Stimulated activated CD4-positive, alpha-beta T cell treated with anti-CD3 and anti-CD28 coated beads, Interleukin-15, amount 100 ng/mL, for 48 hours (primary cell): ENCODE results near the gene HAUS6.
"Not testable (repeated sequence)": the region's sequence is repeated elsewhere in the genome, so short reads cannot be mapped to it uniquely, and the experiment has no call there.

Source experiments
- DNase-seq, 2 donors: peaks; one replicate each; pipeline ENCODE4 v3.0.0-alpha.2; 2020; ENCODE audit warnings: low read depth in 2 of 2

The HAUS6 gene

DNA sequence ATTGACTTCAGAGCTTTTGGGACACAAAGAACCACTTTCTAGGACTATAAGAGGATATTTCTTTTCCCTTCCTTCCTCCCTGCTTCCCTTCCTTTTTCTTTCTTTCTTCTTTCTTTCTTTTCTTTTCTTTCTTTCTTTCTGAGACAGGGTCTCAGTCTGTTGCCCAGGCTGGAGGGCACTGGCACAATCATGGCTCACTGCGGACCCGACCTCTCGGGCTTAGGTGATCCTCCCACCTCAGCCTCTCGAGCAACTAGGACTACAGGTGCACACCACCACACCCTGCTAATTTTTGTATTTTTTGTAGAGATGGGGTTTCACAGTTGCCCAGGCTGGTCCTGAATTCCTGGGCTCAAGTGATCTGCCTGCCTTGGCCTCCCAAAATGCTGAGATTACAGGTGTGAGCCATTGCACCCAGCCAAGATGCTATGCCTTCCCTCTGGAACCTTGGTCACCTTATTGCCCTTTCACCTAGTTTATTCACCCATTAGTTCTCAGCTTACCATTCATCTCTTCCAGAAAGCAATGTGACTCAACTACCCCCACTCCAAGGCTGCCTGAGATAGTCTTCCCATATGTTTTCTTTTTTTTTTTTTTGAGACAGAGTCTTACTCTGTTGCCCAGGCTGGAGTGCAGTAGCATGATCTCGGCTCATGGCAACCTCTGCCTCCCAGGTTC lies 14.5 kb upstream of the HAUS6 start:
- DNase-seq: no peak

DNA sequence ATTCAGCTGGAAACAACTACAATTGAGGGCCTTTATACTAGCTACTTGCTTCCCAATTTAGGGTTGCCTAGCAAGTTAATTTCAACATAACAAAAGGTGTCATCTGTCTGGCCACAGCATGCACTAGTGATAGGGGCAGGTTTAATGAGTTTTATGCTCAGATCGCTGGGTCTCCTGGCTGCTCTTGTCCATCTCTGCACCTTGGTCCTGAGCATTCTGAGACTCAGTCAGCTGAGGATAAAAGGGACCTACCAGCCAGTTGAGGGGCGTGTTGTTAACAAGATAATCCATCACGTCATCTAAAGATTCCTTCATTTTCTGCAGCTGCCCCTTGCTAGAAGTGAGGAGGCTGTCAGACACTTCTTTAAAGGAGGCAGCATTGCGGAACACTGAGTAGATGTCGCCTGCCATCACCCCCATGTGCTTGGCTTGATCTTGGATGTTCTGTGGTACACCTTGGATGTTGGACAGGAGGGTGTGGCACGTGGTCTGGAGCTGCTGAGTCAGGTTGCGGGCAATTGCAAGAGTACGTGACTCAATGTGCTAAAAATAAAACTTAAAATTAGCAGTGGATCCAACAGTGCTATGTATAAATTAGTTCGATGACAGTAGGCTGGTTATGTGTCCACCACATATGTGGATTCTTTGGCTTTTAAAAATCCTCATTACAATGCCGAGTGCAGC lies 13.5 kb upstream of the HAUS6 start:
- no peak for DNase-seq

DNA sequence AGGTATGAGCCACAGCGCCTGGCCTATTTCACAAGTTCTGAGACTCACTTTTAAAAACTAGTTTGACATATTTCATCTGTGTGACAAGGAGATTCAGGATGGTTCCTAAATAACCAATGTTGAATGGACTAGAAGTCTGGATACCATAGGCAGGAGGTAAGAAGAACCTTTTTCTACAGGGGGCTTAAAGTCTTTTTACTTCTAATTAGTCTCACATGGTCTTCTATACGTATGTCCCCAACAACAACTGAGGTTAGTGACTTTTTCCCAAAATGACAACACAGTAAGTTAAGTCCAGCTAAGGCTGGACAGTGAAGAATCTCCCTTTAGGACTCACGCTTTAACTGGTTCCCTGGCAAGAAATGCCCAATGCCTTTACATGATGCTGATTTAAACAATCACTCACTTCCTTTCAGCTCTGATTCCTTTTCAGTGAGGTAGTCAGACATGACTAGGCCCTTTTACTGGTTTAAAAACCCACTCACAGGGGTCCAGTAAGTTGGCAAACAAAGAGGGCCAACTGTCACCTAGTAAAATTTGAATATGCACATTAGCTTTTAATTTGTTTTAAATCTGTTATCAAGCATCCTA lies 12.1 kb upstream of the HAUS6 start:
- no peak for DNase-seq

DNA sequence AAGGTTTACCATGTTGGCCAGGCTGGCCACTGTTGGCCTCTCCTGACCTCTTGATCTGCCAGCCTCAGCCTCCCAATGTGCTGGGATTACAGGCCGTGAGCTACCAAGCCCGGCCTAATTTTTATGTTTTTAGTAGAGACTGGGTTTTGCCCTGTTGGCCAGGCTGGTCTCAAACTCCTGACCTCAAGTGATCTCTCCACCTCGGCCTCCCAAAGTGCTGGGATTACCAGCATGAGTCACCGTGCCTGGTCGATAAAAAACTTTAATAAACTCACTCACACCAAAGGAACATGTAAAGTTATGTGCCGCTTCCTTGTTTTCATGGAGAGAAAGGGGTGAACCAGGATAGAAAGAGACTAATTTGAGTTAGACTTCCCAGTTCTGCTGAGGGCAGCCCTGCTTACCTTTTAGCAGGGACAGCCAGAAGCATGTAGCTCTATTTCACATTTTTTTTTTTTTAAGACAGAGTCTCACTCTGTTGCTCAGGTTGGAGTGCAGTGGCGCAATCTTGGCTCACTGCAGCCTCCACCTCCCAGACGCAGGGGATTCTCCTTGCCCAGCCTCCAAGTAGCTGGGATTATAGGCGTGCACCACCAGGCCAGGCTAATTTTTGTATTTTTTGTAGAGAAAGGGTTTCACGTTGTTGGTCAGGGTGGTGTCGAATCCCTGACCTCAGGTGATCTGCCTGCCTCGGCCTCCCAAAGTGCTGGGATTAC lies 11.4 kb upstream of the HAUS6 start:
- DNase-seq: no peak

DNA sequence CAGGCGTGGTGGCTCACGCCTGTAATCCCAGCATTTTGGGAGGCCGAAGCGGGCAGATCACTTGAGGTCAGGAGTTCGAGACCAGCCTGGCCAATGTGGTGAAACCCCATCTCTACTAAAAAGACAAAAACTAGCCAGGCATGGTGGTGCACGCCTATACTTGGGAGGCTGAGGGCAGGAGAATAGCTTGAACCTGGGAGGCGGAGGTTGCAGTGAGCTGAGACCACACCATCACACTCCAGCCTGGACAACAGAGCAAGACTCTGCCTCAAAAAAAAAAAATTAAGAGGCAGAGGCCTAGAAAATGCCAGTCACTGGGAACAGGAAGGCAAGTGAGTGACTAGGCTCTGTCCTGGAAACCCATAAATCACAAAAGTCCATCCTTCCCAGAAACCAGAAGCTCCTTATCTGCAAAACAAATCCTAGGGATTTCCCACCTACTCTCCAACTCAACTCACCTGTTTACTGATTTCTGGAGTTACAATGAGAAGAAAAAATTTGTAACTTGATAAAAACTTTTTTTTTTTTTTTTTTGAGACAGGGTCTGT lies 10.4 kb upstream of the HAUS6 start:
- not testable (repeated sequence) for DNase-seq

DNA sequence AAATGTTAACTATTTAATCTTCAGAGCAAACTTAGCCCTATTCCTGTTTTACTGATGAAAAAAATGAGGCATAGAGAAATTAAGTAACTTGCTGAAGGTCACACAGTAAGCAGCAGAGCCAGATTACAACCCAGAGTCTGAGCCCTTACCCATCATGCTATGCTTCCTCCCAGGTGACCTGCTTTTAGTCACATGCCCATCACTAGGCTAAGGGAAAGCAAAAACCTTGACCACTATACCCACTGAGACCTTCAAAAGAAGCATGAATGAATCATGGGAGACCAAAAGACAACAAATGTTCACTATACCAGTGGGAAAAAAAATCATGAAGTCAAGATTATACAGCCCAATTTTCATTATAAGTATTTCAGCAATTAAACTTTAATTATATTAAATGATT lies 5.3 kb upstream of the HAUS6 start:
- no peak for DNase-seq

DNA sequence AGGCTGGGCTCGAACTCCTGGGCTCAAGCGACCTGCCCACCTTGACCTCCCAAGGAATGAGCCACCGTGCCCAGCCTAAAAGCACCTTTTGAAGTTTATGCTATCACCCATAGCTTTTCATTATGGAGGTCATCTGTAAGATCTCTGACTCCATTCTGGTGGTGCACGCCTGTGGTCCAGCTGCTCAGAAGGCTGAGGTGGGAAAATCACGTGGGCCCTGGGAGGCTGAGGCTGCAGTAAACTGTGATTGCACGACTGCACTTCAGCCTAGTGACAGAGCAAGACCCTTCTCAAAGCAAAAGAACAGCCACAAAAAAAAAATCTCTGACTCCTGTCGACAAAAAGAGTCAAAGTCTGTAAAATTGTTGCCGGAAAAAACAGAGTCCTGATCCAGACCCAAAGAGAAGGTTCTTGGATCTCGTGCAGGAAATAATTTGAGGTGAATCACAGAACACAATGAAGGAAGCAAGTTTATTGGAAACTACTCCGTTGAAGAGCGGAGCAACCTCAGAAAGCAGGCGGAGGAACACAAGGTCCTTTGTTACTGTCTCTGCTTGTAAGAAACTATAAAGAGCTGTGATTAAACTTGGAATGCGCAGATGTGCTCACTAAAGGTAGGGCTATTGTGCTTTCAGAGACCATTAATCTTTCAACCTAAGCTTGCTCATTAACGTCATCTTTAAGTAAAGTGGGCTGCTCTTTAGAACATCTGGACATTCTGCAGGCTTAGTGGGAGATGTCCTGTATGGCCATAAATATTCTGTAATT lies 2.0 kb upstream of the HAUS6 start:
- DNase-seq: no peak

DNA sequence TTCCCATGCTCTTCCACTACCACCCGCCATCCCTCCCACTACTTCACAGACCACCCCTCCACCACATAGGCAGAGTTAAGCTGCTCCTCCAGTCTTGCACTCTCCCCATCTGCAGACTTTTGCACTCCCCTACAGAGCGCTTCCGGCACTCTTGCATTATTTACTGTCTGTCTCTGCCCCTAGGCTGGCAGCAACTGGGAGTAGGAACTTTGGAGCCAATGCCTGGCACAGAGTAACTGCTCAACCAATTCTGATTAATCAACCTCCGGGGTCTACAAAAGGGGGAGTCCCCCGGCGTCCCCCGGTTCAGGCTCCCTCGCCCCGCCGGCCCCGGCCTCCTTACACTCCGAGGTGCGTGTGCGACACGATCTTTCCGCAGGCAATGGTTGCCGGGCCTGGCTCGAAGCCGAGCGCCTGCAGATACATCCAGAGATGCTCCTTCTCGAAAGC lies 498 bp downstream of the HAUS6 start:
- DNase-seq: peak in 1 of 2 donors; percentile 1

DNA sequence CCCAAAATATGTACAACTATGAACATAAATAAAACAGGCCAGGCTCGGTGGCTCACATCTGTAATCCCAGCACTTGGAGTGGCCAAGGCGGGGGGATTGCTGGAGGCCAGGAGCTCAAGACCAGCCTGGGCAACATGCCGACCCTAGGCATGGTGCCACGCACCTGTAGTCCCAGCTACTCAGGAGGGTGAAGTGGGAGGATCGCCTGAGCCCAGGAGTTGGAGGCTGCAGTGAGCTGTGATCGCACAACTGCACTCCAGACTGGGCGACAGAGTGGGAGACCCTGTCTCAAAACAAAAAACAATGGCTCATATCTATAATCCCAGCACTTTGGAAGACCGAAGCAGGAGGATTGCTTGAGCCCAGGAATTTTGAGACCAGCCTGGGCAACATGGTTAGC lies 1.5 kb downstream of the HAUS6 start:
- no peak for DNase-seq

DNA sequence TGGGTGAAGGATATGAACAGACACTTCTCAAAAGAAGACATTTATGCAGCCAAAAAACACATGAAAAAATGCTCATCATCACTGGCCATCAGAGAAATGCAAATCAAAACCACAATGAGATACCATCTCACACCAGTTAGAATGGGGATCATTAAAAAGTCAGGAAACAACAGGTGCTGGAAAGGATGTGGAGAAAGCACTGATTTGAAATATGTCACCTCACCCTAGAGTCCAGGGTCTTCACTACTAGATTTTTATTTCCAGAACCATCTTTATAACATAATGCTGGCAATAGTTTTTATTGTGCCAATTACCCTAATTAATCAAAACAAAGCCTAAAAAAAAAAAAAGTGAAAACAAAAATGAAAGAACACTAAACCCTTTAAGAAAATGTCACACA lies 5.3 kb downstream of the HAUS6 start:
- DNase-seq: not testable (repeated sequence)

DNA sequence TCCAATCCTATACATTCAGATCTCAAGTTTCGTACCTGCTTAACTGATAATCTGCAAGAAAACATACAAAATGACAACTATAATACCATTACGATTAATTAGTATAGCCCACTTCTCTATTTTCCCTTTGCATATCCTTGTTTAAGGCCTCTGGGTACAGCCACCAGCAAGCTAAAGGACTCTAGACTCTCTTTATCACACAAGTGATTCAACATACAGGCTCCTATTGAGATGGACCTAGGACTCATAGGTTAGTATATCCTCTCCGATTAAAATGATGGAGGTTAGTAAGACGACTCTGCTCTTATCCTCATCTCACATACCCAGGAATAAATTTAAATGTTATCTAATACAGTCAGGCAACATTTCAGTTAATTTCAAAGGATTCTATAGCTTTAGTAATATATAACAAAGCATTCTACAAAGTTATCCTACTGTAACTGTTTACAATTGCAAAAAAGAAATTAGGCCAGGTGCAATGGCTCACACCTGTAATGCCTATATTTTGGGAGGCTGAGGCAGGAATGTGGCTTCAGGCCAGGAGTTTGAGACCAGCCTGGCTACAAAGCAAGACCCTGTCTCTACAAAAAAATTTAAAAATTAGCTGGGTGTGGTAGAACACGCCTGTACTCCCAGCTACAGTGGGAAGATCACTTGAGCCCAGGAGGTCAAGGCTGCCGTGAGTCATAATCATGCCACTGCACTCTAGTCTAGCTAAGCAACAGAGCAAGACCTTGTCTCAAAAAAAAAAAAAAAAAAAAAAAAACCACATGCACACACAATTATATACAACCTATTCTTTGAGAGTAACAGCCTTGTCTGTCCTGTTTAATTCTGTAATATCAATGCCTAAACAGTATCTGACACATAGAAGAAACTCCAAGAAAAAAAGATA lies 15.4 kb downstream of the HAUS6 start:
- no peak for DNase-seq

DNA sequence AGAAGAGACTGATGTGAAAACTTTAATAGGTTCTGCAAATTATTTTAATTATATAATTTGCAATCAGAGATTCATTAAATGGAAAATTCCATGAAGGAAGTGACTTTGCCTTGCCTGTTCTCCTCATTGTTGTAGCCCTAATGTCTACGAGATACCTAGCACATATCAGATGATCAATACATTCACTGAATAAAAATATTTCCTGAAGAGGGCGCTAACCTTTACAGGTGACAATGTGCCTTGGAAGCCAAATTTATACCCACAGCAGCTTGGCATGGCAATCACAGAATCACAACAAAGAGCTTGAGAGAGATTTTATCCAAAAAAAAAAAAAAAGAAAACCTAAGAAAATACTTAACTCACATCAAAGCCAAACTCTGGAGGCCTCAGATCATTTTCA lies 17.4 kb downstream of the HAUS6 start:
- DNase-seq: no peak

DNA sequence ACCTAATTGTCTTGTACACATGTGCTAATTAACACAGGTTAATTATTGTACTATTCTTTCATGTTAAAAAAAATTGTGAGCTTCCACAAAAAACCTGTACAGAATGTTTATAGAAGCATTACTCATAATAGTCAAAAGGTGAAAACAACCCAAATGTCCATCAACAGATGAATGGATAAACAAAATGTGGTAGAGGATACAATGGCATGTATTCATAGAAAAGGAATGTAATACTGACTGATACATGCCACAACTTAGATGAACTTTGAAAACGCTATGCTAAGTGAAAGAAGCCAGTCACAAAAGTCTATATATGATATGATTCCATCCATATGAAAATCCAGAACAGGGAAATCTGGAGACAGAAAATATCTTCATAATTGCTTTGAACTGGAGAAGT lies 27.9 kb downstream of the HAUS6 start:
- no peak for DNase-seq

DNA sequence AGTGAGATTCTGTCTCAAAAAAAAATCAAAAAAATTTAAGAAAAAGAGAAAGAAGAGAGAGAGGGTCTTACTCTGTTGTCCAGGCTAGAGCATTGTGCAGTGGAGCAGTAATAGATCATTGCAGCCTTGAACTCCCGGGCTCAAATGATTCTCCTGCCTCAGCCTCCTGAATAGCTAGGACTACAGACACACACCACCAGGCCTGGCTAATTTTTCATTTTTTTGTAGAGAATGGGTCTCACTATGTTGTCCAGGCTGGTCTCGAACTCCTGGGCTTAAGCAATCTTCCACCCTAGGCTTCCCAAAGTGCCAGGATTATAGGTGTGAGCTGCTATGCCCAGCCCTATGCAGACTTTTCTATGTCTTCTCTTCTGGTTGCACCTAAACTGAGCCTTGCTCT lies 28.5 kb downstream of the HAUS6 start:
- DNase-seq: no peak

DNA sequence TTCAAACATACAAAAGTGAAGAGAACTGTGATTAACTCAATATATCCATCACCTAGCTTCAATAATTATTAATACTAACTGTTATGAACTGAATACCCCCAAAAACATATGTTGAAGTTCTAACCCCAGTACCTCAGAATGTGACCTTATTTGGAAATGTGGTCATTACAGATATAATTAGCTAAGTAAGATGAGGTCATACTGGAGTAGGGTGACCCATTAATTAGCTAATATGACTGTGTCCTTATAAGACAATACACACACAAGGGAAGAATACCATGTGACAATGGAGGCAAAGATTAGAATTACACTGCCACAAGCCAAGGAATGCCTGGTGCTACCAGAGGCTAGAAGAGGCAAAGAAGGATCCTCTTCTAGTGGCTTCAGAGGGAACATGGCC lies 45.7 kb downstream of the HAUS6 start:
- DNase-seq: no peak

DNA sequence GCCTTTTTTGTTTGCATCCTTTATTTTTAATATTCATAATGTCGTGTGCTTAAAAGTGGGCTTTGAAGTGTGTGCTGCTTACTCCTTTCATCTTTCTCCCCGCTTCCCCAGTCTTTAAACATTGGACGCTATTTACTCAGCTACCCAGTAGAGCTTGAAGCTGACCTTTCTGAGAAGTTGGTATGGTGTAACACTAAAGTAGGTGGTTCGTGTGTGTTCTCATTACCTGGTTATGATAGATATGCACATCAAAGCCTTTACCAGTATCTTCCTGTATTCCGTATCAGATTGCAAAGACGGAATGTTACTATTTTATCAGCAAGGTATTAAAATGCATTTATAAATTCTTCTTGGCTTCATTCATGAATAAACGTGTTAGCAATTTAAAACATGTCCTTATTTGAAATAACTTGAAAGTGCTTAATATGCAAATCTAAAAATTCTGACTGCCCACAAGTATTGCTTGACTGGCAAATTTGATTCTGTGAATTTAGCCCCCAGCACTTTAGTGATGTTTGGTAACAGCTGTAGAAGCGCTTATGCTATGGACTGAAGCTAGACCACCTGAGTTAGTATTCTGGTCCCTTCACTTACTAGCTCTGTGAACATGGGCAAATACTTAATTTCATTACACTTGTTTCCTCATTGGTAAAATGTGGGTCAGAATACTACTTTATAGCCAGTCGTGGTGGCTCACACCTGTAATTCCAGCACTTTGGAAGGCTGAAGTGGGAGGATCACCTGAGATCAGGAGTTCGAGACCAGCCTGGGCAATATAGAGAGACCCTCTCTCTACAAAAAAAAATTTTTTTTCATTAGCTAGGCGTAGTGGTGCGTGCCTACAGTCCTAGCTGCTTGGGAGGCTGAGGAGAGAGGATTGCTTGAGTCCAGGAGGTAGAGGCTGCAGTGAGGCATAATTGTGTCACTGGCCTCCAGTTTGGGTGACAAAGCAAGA lies 51.8 kb downstream of the HAUS6 start:
- DNase-seq: no peak

DNA sequence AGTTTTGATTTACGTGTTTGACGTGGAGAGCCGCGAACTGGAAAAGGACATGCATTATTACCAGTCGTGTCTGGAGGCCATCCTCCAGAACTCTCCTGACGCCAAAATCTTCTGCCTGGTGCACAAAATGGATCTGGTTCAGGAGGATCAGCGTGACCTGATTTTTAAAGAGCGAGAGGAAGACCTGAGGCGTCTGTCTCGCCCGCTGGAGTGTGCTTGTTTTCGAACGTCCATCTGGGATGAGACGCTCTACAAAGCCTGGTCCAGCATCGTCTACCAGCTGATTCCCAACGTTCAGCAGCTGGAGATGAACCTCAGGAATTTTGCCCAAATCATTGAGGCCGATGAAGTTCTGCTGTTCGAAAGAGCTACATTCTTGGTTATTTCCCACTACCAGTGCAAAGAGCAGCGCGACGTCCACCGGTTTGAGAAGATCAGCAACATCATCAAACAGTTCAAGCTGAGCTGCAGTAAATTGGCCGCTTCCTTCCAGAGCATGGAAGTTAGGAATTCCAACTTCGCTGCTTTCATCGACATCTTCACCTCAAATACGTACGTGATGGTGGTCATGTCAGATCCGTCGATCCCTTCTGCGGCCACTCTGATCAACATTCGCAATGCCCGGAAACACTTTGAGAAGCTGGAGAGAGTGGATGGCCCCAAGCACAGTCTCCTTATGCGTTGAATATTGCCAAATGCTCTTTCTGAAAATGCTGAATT lies 52.6 kb downstream of the HAUS6 start:
- DNase-seq: no peak
